Erythroblast (primary cell): ENCODE measurements around the gene PCDHGB3.
"Not testable (repeated sequence)": the region's sequence is repeated elsewhere in the genome, so short reads cannot be mapped to it uniquely, and the experiment has no call there.

ENCODE experiments used
- DNase-seq, 2 experiments: peaks; one replicate each; lab custom pipeline; 2025; lab: John Stamatoyannopoulos, UW
- GATA1 ChIP-seq: IDR thresholded peaks from 2 replicates; pipeline ENCODE4 v1.6.1; 2011; ENCODE audit warnings: low read depth, mild to moderate bottlenecking, control low read depth, low read length, moderate library complexity
- POLR2A ChIP-seq: IDR thresholded peaks from 2 replicates; pipeline ENCODE4 v1.6.1; 2011; ENCODE audit warnings: mild to moderate bottlenecking, low read length

Gene PCDHGB3

GRCh38 chr5:141371572-141372475 lies 1.8 kb downstream of the PCDHGB3 start:
- TF ChIP-seq GATA1 (no peak), POLR2A (no peak)
- DNase-seq = no peak

GRCh38 chr5:141373673-141374317 lies 3.8 kb downstream of the PCDHGB3 start, which contains the start of gene PCDHGA6:
TSS of gene PCDHGA6 (plus strand) at chr5:141373891. CDS start at chr5:141374084, 193 bp downstream.
- peak; percentile 3 to 10 for DNase-seq
- no peak for TF ChIP-seq POLR2A
- TF ChIP-seq GATA1 = no peak

GRCh38 chr5:141374627-141375026 lies 4.6 kb downstream of the PCDHGB3 start:
- TF ChIP-seq POLR2A (no peak), GATA1 (no peak)
- no peak for DNase-seq

- not testable (repeated sequence) for DNase-seq
These were observed 5.6 kb downstream of the PCDHGB3 start for GRCh38 chr5:141375444-141376155.

- no peak for DNase-seq
- TF ChIP-seq POLR2A = no peak
- TF ChIP-seq GATA1 = no peak
These were observed 12.6 kb downstream of the PCDHGB3 start, which contains the start of gene PCDHGA7 for GRCh38 chr5:141382469-141383294. TSS of gene PCDHGA7 (plus strand) at chr5:141382742. CDS start at chr5:141382900, 158 bp downstream.

- DNase-seq = no peak
- no peak for TF ChIP-seq POLR2A
- TF ChIP-seq GATA1 = no peak
These were observed 13.3 kb downstream of the PCDHGB3 start for GRCh38 chr5:141383345-141383744.

GRCh38 chr5:141384471-141385267 lies 14.6 kb downstream of the PCDHGB3 start:
- no peak for DNase-seq
- TF ChIP-seq POLR2A (no peak), GATA1 (no peak)

GRCh38 chr5:141387557-141388311 lies 17.7 kb downstream of the PCDHGB3 start, which contains the start of gene PCDHGB4:
TSS of gene PCDHGB4 (plus strand) at chr5:141387698. CDS start at chr5:141387885, 187 bp downstream.
- DNase-seq = peak in 1 of 2 experiments; percentile 12

- no peak for DNase-seq
- TF ChIP-seq GATA1 = no peak
- no peak for TF ChIP-seq POLR2A
These were observed 18.6 kb downstream of the PCDHGB3 start for GRCh38 chr5:141388661-141389060.

GRCh38 chr5:141389153-141390042 lies 19.4 kb downstream of the PCDHGB3 start:
- no peak for TF ChIP-seq POLR2A
- TF ChIP-seq GATA1 = no peak
- DNase-seq = no peak
